Testis (tissue), 2 donors: ENCODE data around the gene EXOG.

Experiments
- CTCF ChIP-seq, 3 experiments: fragments of 450-650 bp in 2 of 3; fragments of 200-600 bp in 1 of 3; sonication (generic) in 1 of 3; IDR thresholded peaks; one replicate each; pipeline ENCODE4 v1.5.1; 2016 to 2019; ENCODE audit warnings: antibody characterized with exemption in 3 of 3, mild to moderate bottlenecking in 2 of 3, moderate library complexity in 1 of 3
- POLR2A ChIP-seq: fragments of 450-650 bp; IDR thresholded peaks from one replicate; pipeline ENCODE4 v1.6.1; 2017; ENCODE audit warnings: antibody characterized with exemption, mild to moderate bottlenecking, moderate library complexity

GRCh38 chr3:38489766-38490165 lies 6.4 kb upstream of the EXOG start:
- TF ChIP-seq CTCF (IDR thresholded peaks at IDR 0.05) (no peak), POLR2A (no peak)
